ENCODE measurements around the gene ITIH2.

DNA sequence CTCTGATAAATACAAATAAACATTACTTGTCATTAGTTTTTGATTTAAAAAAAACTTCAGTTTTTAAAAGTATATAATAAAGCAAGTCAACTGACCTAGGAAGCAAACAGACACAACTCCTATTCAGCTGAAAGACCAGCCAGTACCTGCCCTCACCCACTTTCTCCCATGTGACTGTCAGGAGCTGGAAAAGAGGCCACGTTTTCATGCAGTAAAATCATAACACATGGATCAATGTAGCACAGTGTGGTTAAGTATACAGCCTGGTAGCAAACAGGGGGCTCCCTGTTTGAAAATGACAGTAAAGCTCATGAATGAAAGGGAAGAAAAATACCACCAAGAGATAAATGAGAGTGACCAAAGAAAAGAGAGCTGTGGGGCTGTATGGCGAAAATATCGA is 63.1 kb downstream of the ITIH2 start:
- TF ChIP-seq, protein P1, sequence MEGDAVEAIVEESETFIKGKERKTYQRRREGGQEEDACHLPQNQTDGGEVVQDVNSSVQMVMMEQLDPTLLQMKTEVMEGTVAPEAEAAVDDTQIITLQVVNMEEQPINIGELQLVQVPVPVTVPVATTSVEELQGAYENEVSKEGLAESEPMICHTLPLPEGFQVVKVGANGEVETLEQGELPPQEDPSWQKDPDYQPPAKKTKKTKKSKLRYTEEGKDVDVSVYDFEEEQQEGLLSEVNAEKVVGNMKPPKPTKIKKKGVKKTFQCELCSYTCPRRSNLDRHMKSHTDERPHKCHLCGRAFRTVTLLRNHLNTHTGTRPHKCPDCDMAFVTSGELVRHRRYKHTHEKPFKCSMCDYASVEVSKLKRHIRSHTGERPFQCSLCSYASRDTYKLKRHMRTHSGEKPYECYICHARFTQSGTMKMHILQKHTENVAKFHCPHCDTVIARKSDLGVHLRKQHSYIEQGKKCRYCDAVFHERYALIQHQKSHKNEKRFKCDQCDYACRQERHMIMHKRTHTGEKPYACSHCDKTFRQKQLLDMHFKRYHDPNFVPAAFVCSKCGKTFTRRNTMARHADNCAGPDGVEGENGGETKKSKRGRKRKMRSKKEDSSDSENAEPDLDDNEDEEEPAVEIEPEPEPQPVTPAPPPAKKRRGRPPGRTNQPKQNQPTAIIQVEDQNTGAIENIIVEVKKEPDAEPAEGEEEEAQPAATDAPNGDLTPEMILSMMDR (IDR thresholded peaks at IDR 0.05) = no peak
- no peak for TF ChIP-seq FOXS1 (CRISPR knock-in tag; IDR thresholded peaks at IDR 0.05)
- TF ChIP-seq RAD21 (conservative IDR thresholded peaks at IDR 0.05 in 1 of 2, IDR thresholded peaks at IDR 0.05 in 1 of 2) = no peak
- TF ChIP-seq RNF2 (IDR thresholded peaks at IDR 0.05; ENCODE audit: borderline replicate concordance, low read depth) = no peak

All from A549 (cell line).